Liver (tissue), 9 donors: Measurements from ENCODE around the gene RP9. TPM values are rescaled to one million over a fixed set of nuclear protein-coding genes. Genes with fewer than 3 reads are reported as not detected.

Experiments
- DNase-seq: peaks from one replicate; pipeline ENCODE4 v3.0.0-alpha.2; 2017; ENCODE audit warnings: low spot score
- H3K27ac ChIP-seq, 2 donors: one replicate each; pipeline ENCODE4 v1.7.0; 2013; ENCODE audit warnings: inconsistent platforms in 2 of 2, low read length in 2 of 2, control low read depth in 1 of 2, low read depth in 1 of 2, mild to moderate bottlenecking in 1 of 2
- H3K27me3 ChIP-seq, 4 donors: one replicate each; pipeline versions ENCODE4 v1.6.1 to v1.7.0; 2013; ENCODE audit warnings: low read length in 3 of 4, inconsistent platforms in 1 of 4, mild to moderate bottlenecking in 1 of 4, moderate library complexity in 1 of 4; ENCODE audit not compliant: control insufficient read depth in 4 of 4, insufficient read depth in 4 of 4
- H3K36me3 ChIP-seq, 4 donors: one replicate each; pipeline versions ENCODE4 v1.6.1 to v1.7.0; 2013; ENCODE audit warnings: low read length in 3 of 4, mild to moderate bottlenecking in 3 of 4, low read depth in 1 of 4, moderate library complexity in 1 of 4; ENCODE audit not compliant: control insufficient read depth in 4 of 4, insufficient read depth in 3 of 4
- H3K4me1 ChIP-seq, 4 donors: one replicate each; pipeline versions ENCODE4 v1.6.1 to v1.7.0; 2013; ENCODE audit warnings: low read length in 3 of 4, mild to moderate bottlenecking in 3 of 4, moderate library complexity in 1 of 4; ENCODE audit not compliant: control insufficient read depth in 4 of 4, insufficient read depth in 4 of 4
- H3K4me3 ChIP-seq, 3 donors: one replicate each; pipeline versions ENCODE4 v1.6.1 to v1.7.0; 2013; ENCODE audit warnings: low read length in 3 of 3, control low read depth in 1 of 3, low read depth in 1 of 3, mild to moderate bottlenecking in 1 of 3
- H3K9ac ChIP-seq, 2 donors: one replicate each; pipeline ENCODE4 v1.7.0; 2013; ENCODE audit warnings: low read length in 2 of 2, mild to moderate bottlenecking in 2 of 2, moderate library complexity in 2 of 2, control low read depth in 1 of 2, low read depth in 1 of 2
- H3K9me3 ChIP-seq, 4 donors: one replicate each; pipeline versions ENCODE4 v1.6.1 to v1.7.0; 2013; ENCODE audit warnings: low read length in 3 of 4; ENCODE audit not compliant: control insufficient read depth in 4 of 4
- EGR1 ChIP-seq, 2 donors: IDR thresholded peaks; 2 replicates each; pipeline ENCODE4 v1.6.1; 2016 to 2018; ENCODE audit warnings: antibody characterized with exemption in 2 of 2, low read depth in 2 of 2
- FOXA1 ChIP-seq: IDR thresholded peaks from 2 replicates; pipeline ENCODE4 v1.6.1; 2016; ENCODE audit warnings: antibody characterized with exemption
- FOXA2 ChIP-seq: IDR thresholded peaks from 2 replicates; pipeline ENCODE4 v1.6.1; 2016; ENCODE audit warnings: antibody characterized with exemption
- GABPA ChIP-seq, 2 donors: IDR thresholded peaks in 1 of 2; conservative IDR thresholded peaks in 1 of 2; 2 replicates each; pipeline ENCODE4 v1.6.1; 2016; ENCODE audit warnings: antibody characterized with exemption in 2 of 2, mild to moderate bottlenecking in 1 of 2, moderate library complexity in 1 of 2
- HNF4A ChIP-seq, 2 donors: conservative IDR thresholded peaks; 2 replicates each; pipeline ENCODE4 v1.6.1; 2016; ENCODE audit warnings: antibody characterized with exemption in 2 of 2, mild to moderate bottlenecking in 2 of 2
- NR2F2 ChIP-seq: IDR thresholded peaks from 2 replicates; pipeline ENCODE4 v1.6.1; 2016; ENCODE audit warnings: antibody characterized with exemption
- RAD21 ChIP-seq, 2 donors: IDR thresholded peaks; 2 replicates each; pipeline ENCODE4 v1.6.1; 2016; ENCODE audit warnings: antibody characterized with exemption in 2 of 2, mild to moderate bottlenecking in 2 of 2
- TAF1 ChIP-seq: conservative IDR thresholded peaks from 2 replicates; pipeline ENCODE4 v1.6.1; 2016; ENCODE audit warnings: antibody characterized with exemption, mild to moderate bottlenecking
- YY1 ChIP-seq: IDR thresholded peaks from 2 replicates; pipeline ENCODE4 v1.6.1; 2016; ENCODE audit warnings: antibody characterized with exemption, mild to moderate bottlenecking
- WGBS: extraction: QIAGEN DNeasy Blood & Tissue Kit; methylation state at CpG from one replicate; pipeline ENCODE4 v1.1.7; 2013; 5-methylcytosine and 5-hydroxymethylcytosine counted together
- polyA plus RNA-seq, 2 donors: library from polyadenylated mRNA; stranded (reverse) in 1 of 2; unstranded in 1 of 2; fragments of 200-250 nt in 1 of 2; fragments of >200 nt in 1 of 2; fragmentation: Nextera tagmentation in 1 of 2; extraction: Ambion mirVana in 1 of 2; gene quantifications; one replicate each; pipeline versions ENCODE4 v1.2.1 to v1.2.3, GENCODE V29; 2013 to 2015
- total RNA-seq, 2 donors: library from RNA; depleted of rRNA; stranded (reverse); fragments of >200 nt; gene quantifications; one replicate each; pipeline ENCODE4 v1.2.3, GENCODE V29; 2014
- TF ChIP-seq, protein P1 (sequence below): IDR thresholded peaks from 2 replicates; pipeline ENCODE4 v1.6.1; 2016; ENCODE audit warnings: antibody characterized with exemption, mild to moderate bottlenecking
- TF ChIP-seq, protein P2 (sequence below): IDR thresholded peaks from 2 replicates; pipeline ENCODE4 v1.6.1; 2016; ENCODE audit warnings: antibody characterized with exemption
- TF ChIP-seq, protein P3 (sequence below): fragments of 150-350 bp; IDR thresholded peaks from 2 replicates; pipeline ENCODE4 v1.5.1; 2017; ENCODE audit warnings: improper control_type of control experiment, low read depth, low read length; ENCODE audit not compliant: missing input control
- TF ChIP-seq, protein P4 (sequence below): IDR thresholded peaks from 2 replicates; pipeline ENCODE4 v1.6.1; 2016; ENCODE audit warnings: antibody characterized with exemption
- donor health status: healthy.
- donor health status: healthy.
- donor health status: healthy.
- donor health status: healthy.
- donor health status: healthy.

RP9 gene
- total and polyA plus RNA-seq, 4 donors, result 3.3 to 7.7 (median 4.4) TPM

DNA sequence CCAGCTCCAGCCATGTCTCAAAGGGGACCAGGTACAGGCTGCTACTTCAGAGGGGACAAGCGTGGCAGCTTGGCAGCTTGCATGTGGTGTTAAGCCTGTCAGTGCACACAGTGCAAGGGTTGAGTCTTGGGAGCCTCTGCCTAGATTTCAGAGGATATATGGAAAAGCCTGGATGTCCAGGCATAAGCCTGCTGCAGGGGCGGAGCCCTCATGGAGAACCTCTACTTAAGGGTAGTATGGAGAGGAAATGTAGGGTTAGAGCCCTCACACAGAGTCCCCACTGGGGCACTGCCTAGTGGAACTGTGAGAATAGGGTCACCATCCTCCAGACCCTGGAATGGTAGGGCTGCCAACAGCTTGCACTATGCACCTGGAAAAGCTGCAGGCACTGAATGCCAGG is 38.9 kb downstream of the RP9 start:
- TF ChIP-seq, protein P1, sequence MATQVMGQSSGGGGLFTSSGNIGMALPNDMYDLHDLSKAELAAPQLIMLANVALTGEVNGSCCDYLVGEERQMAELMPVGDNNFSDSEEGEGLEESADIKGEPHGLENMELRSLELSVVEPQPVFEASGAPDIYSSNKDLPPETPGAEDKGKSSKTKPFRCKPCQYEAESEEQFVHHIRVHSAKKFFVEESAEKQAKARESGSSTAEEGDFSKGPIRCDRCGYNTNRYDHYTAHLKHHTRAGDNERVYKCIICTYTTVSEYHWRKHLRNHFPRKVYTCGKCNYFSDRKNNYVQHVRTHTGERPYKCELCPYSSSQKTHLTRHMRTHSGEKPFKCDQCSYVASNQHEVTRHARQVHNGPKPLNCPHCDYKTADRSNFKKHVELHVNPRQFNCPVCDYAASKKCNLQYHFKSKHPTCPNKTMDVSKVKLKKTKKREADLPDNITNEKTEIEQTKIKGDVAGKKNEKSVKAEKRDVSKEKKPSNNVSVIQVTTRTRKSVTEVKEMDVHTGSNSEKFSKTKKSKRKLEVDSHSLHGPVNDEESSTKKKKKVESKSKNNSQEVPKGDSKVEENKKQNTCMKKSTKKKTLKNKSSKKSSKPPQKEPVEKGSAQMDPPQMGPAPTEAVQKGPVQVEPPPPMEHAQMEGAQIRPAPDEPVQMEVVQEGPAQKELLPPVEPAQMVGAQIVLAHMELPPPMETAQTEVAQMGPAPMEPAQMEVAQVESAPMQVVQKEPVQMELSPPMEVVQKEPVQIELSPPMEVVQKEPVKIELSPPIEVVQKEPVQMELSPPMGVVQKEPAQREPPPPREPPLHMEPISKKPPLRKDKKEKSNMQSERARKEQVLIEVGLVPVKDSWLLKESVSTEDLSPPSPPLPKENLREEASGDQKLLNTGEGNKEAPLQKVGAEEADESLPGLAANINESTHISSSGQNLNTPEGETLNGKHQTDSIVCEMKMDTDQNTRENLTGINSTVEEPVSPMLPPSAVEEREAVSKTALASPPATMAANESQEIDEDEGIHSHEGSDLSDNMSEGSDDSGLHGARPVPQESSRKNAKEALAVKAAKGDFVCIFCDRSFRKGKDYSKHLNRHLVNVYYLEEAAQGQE, result no peak
- TF ChIP-seq, protein P2, sequence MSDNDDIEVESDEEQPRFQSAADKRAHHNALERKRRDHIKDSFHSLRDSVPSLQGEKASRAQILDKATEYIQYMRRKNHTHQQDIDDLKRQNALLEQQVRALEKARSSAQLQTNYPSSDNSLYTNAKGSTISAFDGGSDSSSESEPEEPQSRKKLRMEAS, result no peak
- TF ChIP-seq FOXA1 (no peak), TAF1 (no peak), NR2F2 (no peak)
- no peak for DNase-seq
- H3K4me1 ChIP-seq, result no peaks in the 10 kb centered on the region
- H3K27me3 ChIP-seq, result no peaks in the 10 kb centered on the region
- H3K4me3 ChIP-seq, result no peak overlapping the region
- no peak overlapping the region for H3K9ac ChIP-seq
- 94% methylated on average over 2 of the region's 2 CpGs for WGBS
- H3K27ac ChIP-seq, result no peak overlapping the region
- H3K9me3 ChIP-seq, result peaks cover 0 to 13% (median 5%) of the 10 kb centered on the region in 4 donors
- peaks cover 0 to 3% (median 0%) of the 10 kb centered on the region in 4 donors for H3K36me3 ChIP-seq

DNA sequence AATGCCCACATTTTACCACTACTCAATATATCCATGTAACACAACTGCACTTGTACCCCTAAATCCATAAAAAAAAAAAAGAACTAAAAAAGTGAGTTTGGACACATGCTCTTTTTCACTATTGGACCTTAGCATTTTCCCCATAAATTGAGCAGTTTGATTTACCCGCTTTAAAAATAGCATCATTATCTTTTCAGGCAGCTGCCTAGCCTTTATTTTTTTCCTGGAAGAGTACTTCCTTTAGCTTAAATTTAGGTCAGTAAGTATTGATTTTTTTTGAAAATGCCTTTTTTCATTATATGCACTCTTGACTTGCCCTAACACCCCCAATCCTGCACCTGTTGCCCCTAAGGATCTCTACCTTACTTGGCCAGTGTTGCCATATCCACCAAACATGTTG is 41.3 kb downstream of the RP9 start:
- peaks cover 0 to 3% (median 0%) of the 10 kb centered on the region in 4 donors for H3K36me3 ChIP-seq
- TF ChIP-seq, protein P3, sequence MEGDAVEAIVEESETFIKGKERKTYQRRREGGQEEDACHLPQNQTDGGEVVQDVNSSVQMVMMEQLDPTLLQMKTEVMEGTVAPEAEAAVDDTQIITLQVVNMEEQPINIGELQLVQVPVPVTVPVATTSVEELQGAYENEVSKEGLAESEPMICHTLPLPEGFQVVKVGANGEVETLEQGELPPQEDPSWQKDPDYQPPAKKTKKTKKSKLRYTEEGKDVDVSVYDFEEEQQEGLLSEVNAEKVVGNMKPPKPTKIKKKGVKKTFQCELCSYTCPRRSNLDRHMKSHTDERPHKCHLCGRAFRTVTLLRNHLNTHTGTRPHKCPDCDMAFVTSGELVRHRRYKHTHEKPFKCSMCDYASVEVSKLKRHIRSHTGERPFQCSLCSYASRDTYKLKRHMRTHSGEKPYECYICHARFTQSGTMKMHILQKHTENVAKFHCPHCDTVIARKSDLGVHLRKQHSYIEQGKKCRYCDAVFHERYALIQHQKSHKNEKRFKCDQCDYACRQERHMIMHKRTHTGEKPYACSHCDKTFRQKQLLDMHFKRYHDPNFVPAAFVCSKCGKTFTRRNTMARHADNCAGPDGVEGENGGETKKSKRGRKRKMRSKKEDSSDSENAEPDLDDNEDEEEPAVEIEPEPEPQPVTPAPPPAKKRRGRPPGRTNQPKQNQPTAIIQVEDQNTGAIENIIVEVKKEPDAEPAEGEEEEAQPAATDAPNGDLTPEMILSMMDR, result no peak
- TF ChIP-seq, protein P1, result no peak
- no peak for TF ChIP-seq FOXA2
- TF ChIP-seq YY1, result no peak
- no peak for TF ChIP-seq RAD21 (IDR thresholded peaks at IDR 0.05)
- no peak for TF ChIP-seq EGR1 (IDR thresholded peaks at IDR 0.05; ENCODE audit: low read depth in 2 of 2)
- no peak for TF ChIP-seq HNF4A (conservative IDR thresholded peaks at IDR 0.05)
- TF ChIP-seq, protein P2, result no peak
- TF ChIP-seq, protein P4, sequence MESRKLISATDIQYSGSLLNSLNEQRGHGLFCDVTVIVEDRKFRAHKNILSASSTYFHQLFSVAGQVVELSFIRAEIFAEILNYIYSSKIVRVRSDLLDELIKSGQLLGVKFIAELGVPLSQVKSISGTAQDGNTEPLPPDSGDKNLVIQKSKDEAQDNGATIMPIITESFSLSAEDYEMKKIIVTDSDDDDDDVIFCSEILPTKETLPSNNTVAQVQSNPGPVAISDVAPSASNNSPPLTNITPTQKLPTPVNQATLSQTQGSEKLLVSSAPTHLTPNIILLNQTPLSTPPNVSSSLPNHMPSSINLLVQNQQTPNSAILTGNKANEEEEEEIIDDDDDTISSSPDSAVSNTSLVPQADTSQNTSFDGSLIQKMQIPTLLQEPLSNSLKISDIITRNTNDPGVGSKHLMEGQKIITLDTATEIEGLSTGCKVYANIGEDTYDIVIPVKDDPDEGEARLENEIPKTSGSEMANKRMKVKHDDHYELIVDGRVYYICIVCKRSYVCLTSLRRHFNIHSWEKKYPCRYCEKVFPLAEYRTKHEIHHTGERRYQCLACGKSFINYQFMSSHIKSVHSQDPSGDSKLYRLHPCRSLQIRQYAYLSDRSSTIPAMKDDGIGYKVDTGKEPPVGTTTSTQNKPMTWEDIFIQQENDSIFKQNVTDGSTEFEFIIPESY, result no peak
- TF ChIP-seq GABPA (IDR thresholded peaks at IDR 0.05 in 1 of 2, conservative IDR thresholded peaks at IDR 0.05 in 1 of 2), result no peak
- no peak for TF ChIP-seq NR2F2
- DNase-seq, result no peak
- peaks cover 0 to 8% (median 6%) of the 10 kb centered on the region in 4 donors for H3K4me1 ChIP-seq
- WGBS, result 65% methylated on average over 1 of the region's 1 CpG
- no peak overlapping the region for H3K9ac ChIP-seq
- H3K9me3 ChIP-seq, result peaks cover 0 to 13% (median 5%) of the 10 kb centered on the region in 4 donors
- H3K27ac ChIP-seq, result no peak overlapping the region
- no peak overlapping the region for H3K4me3 ChIP-seq
- no peaks in the 10 kb centered on the region for H3K27me3 ChIP-seq
